HL-60 (cell line): ENCODE data around the gene POLR2F.

ENCODE experiments used
- DNase-seq, 2 experiments: peaks; one replicate each; pipeline ENCODE4 v3.0.0-alpha.2; 2010 to 2020; ENCODE audit warnings: low read depth in 1 of 2, low spot score in 1 of 2
- H3K27ac ChIP-seq: fragments of 250-450 bp; sonication (Bioruptor Pico); replicated peaks from 2 replicates; pipeline ENCODE4 v1.5.1; 2020; ENCODE audit warnings: mild to moderate bottlenecking, moderate library complexity
- H3K27me3 ChIP-seq: fragments of 250-450 bp; sonication (Bioruptor Pico); 2 replicates; pipeline ENCODE4 v1.5.1; 2021; ENCODE audit warnings: mild to moderate bottlenecking, moderate library complexity; ENCODE audit not compliant: insufficient read depth, poor library complexity, severe bottlenecking
- H3K4me3 ChIP-seq: replicated peaks from 2 replicates; pipeline ENCODE4 v1.5.1; 2011; ENCODE audit warnings: mild to moderate bottlenecking, control low read depth, low read length; ENCODE audit not compliant: insufficient read depth
- GABPA ChIP-seq: IDR thresholded peaks from 2 replicates; pipeline ENCODE4 v1.6.1; 2012; ENCODE audit warnings: low read depth
- POLR2AphosphoS5 ChIP-seq: IDR thresholded peaks from 2 replicates; pipeline ENCODE4 v1.6.1; 2012; ENCODE audit warnings: low read depth
- REST ChIP-seq: IDR thresholded peaks from 2 replicates; pipeline ENCODE4 v1.6.1; 2012; ENCODE audit warnings: low read depth; ENCODE audit not compliant: insufficient replicate concordance
- SPI1 ChIP-seq: IDR thresholded peaks from 2 replicates; pipeline ENCODE4 v1.6.1; 2012; ENCODE audit warnings: low read depth, mild to moderate bottlenecking, borderline replicate concordance
- TF ChIP-seq, protein P1 (sequence below): IDR thresholded peaks from one replicate; pipeline ENCODE4 v1.5.1; 2011; ENCODE audit warnings: low read length, control low read depth, inconsistent platforms; ENCODE audit not compliant: insufficient read depth

The POLR2F gene

GRCh38 chr22:37983860-37984791 lies 30.6 kb downstream of the POLR2F start, which contains the start of gene SOX10:
TSS of gene SOX10 (minus strand) at chr22:37984555. CDS start at chr22:37983784, 771 bp downstream.
- Histone ChIP-seq H3K27ac (no peak within 1 kb of the TSS), H3K27me3 (no peaks in the 10 kb centered on the region), H3K4me3 (no peak within 1 kb of the TSS)
- TF ChIP-seq SPI1 (no peak), REST (no peak), GABPA (no peak), POLR2AphosphoS5 (no peak)
- TF ChIP-seq, protein P1, sequence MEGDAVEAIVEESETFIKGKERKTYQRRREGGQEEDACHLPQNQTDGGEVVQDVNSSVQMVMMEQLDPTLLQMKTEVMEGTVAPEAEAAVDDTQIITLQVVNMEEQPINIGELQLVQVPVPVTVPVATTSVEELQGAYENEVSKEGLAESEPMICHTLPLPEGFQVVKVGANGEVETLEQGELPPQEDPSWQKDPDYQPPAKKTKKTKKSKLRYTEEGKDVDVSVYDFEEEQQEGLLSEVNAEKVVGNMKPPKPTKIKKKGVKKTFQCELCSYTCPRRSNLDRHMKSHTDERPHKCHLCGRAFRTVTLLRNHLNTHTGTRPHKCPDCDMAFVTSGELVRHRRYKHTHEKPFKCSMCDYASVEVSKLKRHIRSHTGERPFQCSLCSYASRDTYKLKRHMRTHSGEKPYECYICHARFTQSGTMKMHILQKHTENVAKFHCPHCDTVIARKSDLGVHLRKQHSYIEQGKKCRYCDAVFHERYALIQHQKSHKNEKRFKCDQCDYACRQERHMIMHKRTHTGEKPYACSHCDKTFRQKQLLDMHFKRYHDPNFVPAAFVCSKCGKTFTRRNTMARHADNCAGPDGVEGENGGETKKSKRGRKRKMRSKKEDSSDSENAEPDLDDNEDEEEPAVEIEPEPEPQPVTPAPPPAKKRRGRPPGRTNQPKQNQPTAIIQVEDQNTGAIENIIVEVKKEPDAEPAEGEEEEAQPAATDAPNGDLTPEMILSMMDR: no peak
- no peak for DNase-seq

DNA sequence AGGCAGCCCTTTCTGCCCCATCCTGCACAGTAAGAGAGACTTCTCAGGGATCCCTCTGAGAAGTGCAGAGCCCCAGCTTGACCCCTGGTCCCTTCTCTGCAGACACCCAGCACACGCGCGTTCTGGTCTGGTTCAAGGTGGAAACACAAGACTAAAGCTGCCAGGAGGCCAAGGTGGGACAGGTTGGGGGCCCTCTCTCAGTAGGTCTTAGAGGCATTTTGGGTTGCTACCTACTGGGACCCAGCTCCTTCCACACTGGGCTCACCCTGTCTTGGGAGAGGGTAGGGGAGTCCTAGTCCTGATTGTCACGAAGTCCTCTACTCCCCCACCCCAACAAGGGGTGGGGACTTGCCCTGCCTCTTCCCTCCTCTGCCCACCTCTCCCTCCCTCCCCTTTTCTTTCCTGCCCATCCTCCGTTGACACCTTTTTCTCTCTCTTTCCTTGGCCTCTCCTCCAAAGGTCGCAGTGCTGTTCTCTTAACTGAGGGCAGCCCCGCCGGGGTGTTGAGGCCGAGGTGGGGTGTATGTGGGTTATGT lies 31.6 kb downstream of the POLR2F start:
- Histone ChIP-seq H3K27ac (no peak overlapping the region), H3K4me3 (no peak overlapping the region), H3K27me3 (no peaks in the 10 kb centered on the region)
- no peak for DNase-seq
- no peak for TF ChIP-seq POLR2AphosphoS5
- no peak for TF ChIP-seq REST
- TF ChIP-seq, protein P1: no peak
- no peak for TF ChIP-seq GABPA
- no peak for TF ChIP-seq SPI1

DNA sequence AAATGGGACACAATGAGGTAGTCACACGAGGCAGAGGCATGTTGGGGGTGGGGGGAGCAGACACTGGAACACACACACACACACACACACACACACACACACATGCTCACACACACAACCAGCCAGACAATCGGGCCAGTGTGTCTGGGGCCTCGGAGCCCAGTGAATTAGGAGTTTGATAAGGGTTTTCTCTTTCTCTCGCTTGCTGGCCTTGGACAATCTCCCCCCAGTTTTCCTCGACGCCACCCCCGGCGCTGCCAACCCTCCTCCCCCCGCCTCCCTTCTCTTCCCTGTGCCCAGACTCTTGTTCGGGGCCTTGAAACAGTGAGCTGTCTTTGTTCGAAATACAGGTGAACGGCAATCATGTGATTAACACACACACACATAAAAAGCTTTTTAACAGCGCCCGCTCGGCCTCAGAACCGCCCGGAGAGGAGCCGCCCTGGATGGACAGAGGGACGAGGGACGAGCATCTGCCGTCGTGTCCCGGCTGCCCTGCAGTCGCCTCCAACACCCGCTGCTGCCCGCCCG lies 32.3 kb downstream of the POLR2F start:
- DNase-seq: no peak
- TF ChIP-seq, protein P1: no peak
- TF ChIP-seq GABPA: no peak
- no peak for TF ChIP-seq POLR2AphosphoS5
- TF ChIP-seq REST: no peak
- Histone ChIP-seq H3K27ac (no peak overlapping the region), H3K4me3 (no peak overlapping the region), H3K27me3 (no peaks in the 10 kb centered on the region)
